Measurements from ENCODE around the gene CARMIL1. TPM values are rescaled to one million over a fixed set of nuclear protein-coding genes. Genes with fewer than 3 reads are reported as not detected.

CARMIL1 gene
- total RNA-seq, 3 donors from 2014 or later, result 23.6 to 53.0 (median 33.5) TPM

- Histone ChIP-seq H3K36me3 (no peaks in the 10 kb centered on the region), H3K27me3 (no peaks in the 10 kb centered on the region), H3K4me1 (no peaks in the 10 kb centered on the region), H3K27ac (no peak overlapping the region), H3K4me3 (no peak overlapping the region), H3K9me3 (no peaks in the 10 kb centered on the region)
- DNase-seq (ENCODE audit: low spot score in 2 of 2), result no peak
- TF ChIP-seq POLR2AphosphoS5 (IDR thresholded peaks at IDR 0.05), result no peak
- no peak for TF ChIP-seq POLR2A (IDR thresholded peaks at IDR 0.05)
- TF ChIP-seq CTCF (IDR thresholded peaks at IDR 0.05), result no peak
- intact Hi-C loops (cut with DNase I; ENCODE audit: low total_unique reads), result no loop called here
These were observed 47.8 kb downstream of the CARMIL1 start for GRCh38 chr6:25326960-25327359.

DNA sequence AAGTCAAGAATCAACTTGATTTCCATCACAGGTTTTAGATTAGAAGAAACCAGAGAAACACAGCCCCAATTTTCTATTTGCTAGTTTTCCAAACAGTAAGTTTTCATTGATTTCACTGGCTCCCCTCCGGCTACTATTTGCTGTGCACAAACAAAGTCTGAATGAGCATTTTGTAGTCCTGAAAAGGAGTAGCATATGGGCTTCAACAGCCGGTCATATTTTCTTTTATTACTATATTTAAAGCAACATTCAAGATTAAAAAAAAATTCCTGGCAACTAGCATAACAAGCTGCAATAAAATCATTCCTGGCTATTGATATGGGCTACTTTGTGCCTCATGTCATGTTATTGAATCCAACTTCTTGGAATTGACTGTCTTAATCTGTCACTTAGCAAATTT is 48.3 kb downstream of the CARMIL1 start:
- Histone ChIP-seq H3K27ac (no peak overlapping the region), H3K4me3 (no peak overlapping the region), H3K36me3 (no peaks in the 10 kb centered on the region), H3K9me3 (no peaks in the 10 kb centered on the region), H3K27me3 (no peaks in the 10 kb centered on the region), H3K4me1 (no peaks in the 10 kb centered on the region)
- intact Hi-C loops (cut with DNase I; ENCODE audit: low total_unique reads), result no loop called here
- TF ChIP-seq POLR2AphosphoS5 (IDR thresholded peaks at IDR 0.05), result no peak
- TF ChIP-seq POLR2A (IDR thresholded peaks at IDR 0.05), result no peak
- no peak for TF ChIP-seq CTCF (IDR thresholded peaks at IDR 0.05)
- DNase-seq (ENCODE audit: low spot score in 2 of 2), result no peak

GRCh38 chr6:25329161-25329817 is 50.1 kb downstream of the CARMIL1 start:
- intact Hi-C loops (cut with DNase I; ENCODE audit: low total_unique reads), result no loop called here
- H3K27ac ChIP-seq, result no peak overlapping the region
- DNase-seq (ENCODE audit: low spot score in 2 of 2), result no peak
- H3K27me3 ChIP-seq, result no peaks in the 10 kb centered on the region
- H3K9me3 ChIP-seq, result no peaks in the 10 kb centered on the region
- no peak for TF ChIP-seq POLR2AphosphoS5 (IDR thresholded peaks at IDR 0.05)
- no peak for TF ChIP-seq CTCF (IDR thresholded peaks at IDR 0.05)
- no peak for TF ChIP-seq POLR2A (IDR thresholded peaks at IDR 0.05)
- H3K4me1 ChIP-seq, result no peaks in the 10 kb centered on the region
- H3K4me3 ChIP-seq, result no peak overlapping the region
- no peaks in the 10 kb centered on the region for H3K36me3 ChIP-seq

DNA sequence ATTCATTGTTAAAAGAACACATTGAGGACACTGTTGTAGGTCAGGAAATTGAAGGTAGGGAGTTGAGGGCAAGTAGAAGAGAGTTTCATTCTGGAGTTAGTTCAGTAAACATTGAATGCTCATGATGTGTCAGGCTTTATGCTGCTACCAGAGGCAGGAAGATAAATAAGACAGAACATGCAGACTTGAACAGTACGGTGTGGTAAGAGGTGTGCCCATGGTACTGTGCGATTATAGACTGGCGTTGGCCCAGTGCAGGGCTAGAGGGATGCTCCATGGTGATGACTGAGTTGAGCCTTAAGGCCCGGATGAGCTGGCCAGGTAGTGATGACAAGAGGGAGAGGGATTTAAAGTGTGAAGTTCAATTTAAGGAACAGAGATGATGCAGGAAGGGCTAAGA is 50.8 kb downstream of the CARMIL1 start:
- no peak overlapping the region for H3K27ac ChIP-seq

More for the DNA sequence above, 50.8 kb downstream of the CARMIL1 start:
- Histone ChIP-seq H3K9me3 (no peaks in the 10 kb centered on the region), H3K27me3 (no peaks in the 10 kb centered on the region), H3K4me3 (no peak overlapping the region), H3K4me1 (no peaks in the 10 kb centered on the region), H3K36me3 (no peaks in the 10 kb centered on the region)
- no peak for DNase-seq (ENCODE audit: low spot score in 2 of 2)
- intact Hi-C loops (cut with DNase I; ENCODE audit: low total_unique reads), result no loop called here
- TF ChIP-seq POLR2A (IDR thresholded peaks at IDR 0.05), result no peak
- TF ChIP-seq POLR2AphosphoS5 (IDR thresholded peaks at IDR 0.05), result no peak
- TF ChIP-seq CTCF (IDR thresholded peaks at IDR 0.05), result no peak

All from breast epithelium (tissue), 4 donors.